GM18858 (cell line): ENCODE results near the gene MS4A6A.
"Not testable (repeated sequence)": the region's sequence is repeated elsewhere in the genome, so short reads cannot be mapped to it uniquely, and the experiment has no call there.

Source experiments
- ATAC-seq: cut with Tn5 transposase; IDR thresholded peaks from one replicate; pipeline ENCODE4 v1.9.1; 2021; ENCODE audit not compliant: unreplicated experiment

MS4A6A gene

GRCh38 chr11:60130496-60130895, 52.4 kb downstream of the MS4A6A start:
- ATAC-seq: no peak

- ATAC-seq: no peak
These were observed 53.0 kb downstream of the MS4A6A start for GRCh38 chr11:60129853-60130252.

- not testable (repeated sequence) for ATAC-seq
These were observed 54.0 kb downstream of the MS4A6A start for GRCh38 chr11:60128866-60129265.

GRCh38 chr11:60128376-60128775, 54.5 kb downstream of the MS4A6A start:
- ATAC-seq: no peak

GRCh38 chr11:60127311-60127811, 55.5 kb downstream of the MS4A6A start:
- no peak for ATAC-seq

GRCh38 chr11:60125956-60126585, 56.8 kb downstream of the MS4A6A start:
- no peak for ATAC-seq

GRCh38 chr11:60124802-60125432, 58.0 kb downstream of the MS4A6A start:
- ATAC-seq: no peak
